GM15510 (cell line): Measurements from ENCODE around the gene SOX6.

ENCODE experiments used
- POLR2A ChIP-seq: IDR thresholded peaks from 3 replicates; pipeline ENCODE4 v1.6.1; 2011; ENCODE audit warnings: borderline replicate concordance; ENCODE audit not compliant: insufficient read length; ENCODE audit errors: extremely low read depth

The SOX6 gene

GRCh38 chr11:16059332-16059731 lies 297.0 kb downstream of the SOX6 start:
- TF ChIP-seq POLR2A: no peak

- TF ChIP-seq POLR2A: no peak
Observed at GRCh38 chr11:16058671-16059070, 297.7 kb downstream of the SOX6 start.

GRCh38 chr11:16052750-16053149 lies 303.6 kb downstream of the SOX6 start:
- TF ChIP-seq POLR2A: no peak

DNA sequence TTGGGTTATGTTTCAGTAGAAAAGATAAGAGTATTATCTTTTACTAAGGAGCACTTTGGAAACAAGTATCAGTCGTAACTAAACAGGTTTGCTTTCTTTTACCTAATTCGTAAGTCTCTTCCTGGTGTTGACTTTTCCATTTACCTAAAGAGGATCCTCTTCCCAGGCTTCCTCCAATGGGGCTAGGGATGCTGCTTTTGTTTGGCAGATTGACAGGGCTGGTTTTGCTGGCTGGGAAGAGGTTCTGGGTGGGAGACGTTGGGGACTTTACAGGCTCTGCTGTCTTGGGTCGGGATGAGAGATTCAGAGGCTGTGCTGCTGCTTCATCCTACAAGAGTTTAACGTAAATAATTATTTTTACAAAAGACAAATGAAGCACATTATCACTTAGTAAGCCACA lies 306.7 kb downstream of the SOX6 start:
- no peak for TF ChIP-seq POLR2A

DNA sequence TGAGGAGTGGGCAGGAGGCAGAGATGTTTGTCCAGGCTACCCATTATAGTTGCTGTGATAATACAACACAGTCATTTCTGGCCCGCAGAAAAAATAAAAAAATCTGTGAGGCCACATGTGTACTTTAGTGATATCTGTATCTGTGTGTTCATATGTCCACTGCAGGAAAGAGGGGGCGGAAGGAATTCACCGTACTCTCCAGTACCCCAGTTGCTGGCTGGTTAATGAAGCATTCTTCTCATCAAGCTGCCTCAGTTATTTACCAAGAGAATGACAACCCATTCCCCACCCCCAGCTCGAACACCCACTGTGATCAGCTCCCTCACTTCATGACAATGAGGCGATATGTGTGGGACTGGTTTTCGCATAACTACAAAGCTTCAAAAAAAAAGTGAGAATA lies 309.3 kb downstream of the SOX6 start:
- TF ChIP-seq POLR2A: no peak

GRCh38 chr11:16043617-16044016 lies 312.7 kb downstream of the SOX6 start:
- TF ChIP-seq POLR2A: no peak

GRCh38 chr11:16041207-16041606 lies 315.1 kb downstream of the SOX6 start:
- TF ChIP-seq POLR2A: no peak

DNA sequence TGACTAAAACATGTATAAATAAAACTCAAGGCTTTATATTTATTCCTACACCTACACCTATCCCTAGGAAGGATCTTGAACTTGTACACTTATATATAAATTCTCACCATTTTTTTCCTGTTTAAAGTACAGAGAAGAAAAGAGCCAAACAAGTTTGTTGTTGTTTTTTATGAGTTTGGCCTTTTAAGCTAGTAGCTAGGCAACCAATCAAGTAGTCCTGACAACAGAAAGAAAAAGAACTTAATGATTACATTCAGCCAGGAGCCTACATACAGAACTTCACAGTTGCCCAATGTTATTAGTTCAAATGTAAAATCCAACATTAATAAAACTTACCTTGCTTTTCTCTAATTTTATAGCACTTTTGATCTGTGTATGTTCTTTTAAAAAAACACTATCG lies 316.2 kb downstream of the SOX6 start:
- no peak for TF ChIP-seq POLR2A

DNA sequence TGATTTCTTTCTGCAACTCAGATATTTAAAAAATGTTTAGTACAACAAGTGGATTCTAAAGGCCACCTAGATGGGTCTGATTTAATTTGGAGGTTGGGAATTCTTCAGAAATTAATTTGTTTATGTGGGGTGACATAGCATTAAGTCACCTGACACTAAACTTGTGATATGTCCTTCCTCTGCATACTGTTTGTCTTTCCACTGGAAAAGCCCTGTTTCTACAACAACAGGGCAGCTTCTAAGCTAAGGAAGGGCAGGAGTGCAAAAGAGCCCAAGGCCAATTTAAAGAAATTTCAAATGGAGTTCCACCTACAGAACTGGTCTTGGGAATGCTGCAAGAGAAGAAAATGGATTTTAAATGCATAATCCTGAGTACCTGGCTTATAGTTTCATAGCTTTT lies 319.2 kb downstream of the SOX6 start:
- TF ChIP-seq POLR2A: no peak

DNA sequence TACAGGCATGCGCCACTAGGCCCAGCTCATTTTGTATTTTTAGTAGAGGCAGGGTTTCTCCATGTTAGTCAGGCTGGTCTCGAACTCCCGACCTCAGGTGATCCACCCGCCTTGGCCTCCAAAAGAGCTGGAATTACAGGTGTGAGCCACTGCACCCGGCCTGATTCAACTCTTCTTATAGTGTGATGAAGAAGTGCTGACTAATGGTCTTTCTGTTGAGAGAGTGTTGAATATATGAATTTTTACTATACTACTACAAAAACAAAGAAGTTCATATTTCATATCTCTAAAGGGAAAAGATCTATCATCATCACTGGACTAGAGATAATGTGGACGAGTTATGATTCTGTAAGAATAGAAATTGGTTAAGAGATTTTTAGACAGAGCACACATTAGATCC lies 320.1 kb downstream of the SOX6 start:
- TF ChIP-seq POLR2A: no peak

DNA sequence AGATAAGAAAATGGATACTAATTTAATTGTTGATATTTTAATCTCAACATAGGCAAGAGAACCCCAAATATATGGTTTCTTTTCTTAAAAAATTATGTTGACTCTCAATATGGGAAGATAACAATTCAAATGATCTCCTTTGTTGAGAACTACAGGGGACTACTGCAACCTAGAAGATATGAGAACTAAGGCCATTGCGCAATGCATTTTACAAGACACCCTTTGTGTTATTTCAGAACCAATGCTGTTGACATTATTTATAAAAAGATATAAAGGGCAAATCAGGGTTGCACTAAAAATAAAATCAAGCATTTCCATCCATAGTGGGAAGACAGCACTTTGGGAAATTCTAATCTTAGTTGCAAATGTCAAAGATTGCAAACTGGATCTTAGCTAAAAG lies 322.3 kb downstream of the SOX6 start:
- TF ChIP-seq POLR2A: no peak

DNA sequence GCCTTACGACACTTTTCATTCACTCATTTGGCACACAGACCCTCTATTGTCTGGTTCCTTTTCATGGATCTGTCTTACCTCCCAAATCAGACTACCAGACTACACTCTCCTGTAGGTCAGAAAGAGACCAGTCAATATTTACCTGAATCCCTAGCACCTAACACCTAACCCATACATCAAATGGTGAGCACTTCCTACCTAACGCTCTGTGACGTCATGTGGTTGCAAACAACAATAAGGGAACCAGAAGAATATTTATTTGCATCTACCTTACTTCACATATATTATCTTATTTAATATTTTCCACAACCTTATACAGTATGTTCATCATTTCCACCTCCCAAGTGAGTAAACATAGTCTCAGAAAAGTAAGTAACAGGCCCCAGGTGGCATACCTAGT lies 323.4 kb downstream of the SOX6 start:
- no peak for TF ChIP-seq POLR2A

- no peak for TF ChIP-seq POLR2A
Observed at GRCh38 chr11:16031210-16031609, 325.1 kb downstream of the SOX6 start.

DNA sequence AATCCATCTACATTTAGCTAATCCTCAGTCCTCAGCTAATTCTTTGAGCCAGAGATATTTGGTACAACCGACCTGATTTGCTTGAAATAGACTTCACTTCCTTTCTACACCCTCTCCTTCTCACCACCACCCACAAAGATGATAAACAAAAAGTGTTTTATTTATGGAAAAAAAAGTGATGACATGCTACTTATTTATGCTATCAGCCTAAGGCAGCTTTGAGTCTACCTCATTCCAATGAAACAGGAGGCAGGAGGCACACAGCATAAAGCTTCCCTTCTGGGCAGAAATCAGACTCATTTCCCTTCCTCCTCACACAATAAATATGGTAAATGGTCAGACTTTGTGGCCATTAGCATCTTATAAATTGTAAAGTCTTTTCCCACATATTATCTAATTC lies 325.7 kb downstream of the SOX6 start:
- TF ChIP-seq POLR2A: no peak

GRCh38 chr11:16028419-16028818 lies 327.9 kb downstream of the SOX6 start:
- TF ChIP-seq POLR2A: no peak

- no peak for TF ChIP-seq POLR2A
Observed at GRCh38 chr11:16027621-16028020, 328.7 kb downstream of the SOX6 start.

DNA sequence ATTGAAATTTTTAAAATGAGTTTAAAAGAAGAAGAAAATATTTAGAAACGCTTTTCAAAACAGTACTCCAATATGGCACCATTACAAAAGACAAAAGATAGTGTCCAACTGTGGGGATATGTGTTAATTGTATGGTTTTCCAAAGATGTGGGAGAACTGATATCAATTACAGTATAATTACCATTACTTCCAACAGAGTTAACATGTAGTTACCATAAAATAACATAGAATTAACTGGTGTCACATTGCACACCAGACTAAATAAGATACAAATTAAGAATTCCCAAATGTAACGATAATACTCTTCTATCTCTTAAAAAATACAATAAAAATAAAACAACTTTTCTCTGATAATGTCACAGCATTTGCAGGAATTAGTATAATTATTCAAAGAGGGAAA lies 329.5 kb downstream of the SOX6 start:
- no peak for TF ChIP-seq POLR2A

DNA sequence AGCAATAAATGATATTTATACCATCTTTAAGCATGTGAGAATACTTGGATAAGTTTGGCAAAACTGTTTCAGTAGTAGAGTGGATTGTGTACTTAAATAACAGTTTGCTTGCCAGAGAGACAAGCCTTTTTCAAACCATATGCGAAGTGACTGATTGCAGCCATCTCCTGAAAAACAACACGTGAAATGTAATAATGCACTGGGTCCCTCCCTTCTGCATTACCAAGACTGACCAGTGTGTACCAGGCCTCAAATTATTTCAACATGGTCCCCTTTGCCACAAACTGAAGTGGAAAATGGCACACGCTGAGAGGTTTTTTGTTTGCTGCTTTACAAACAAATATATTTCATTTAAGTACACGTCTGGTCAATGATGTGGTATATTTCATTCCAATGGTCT lies 337.4 kb downstream of the SOX6 start:
- TF ChIP-seq POLR2A: no peak

DNA sequence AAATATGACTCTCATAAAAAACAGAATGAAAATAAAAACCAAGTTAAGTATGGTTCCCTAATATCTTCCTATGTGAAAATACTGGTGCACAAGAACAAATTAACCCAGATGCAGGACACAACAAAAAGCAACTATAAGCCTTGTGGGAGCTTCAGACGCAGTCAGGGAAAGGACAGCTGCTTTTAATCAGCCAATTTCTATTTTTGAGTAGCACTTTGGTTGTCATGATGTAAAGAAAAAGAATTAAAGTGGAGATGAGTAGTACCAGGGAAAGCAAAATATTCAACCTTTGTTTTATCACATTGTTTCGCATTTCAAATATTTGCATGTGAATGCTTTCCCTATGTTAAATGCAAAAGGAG lies 339.9 kb downstream of the SOX6 start:
- TF ChIP-seq POLR2A: no peak
